OCI-LY3 (cell line): ENCODE data around the gene IRF1.
A peak's percentile ranks its signal among the peaks of the same experiment; 100 is the strongest.

ENCODE experiments used
- CTCF ChIP-seq: fragments of 200-600, 300-600 bp; sonication (generic); IDR thresholded peaks from 2 replicates; pipeline ENCODE4 v1.5.1; 2014; ENCODE audit warnings: antibody characterized with exemption, low read length, low read depth
- EZH2phosphoT487 ChIP-seq: fragments of 200-600 bp; shearing (Covaris generic); IDR thresholded peaks from 2 replicates; pipeline ENCODE4 v1.6.1; 2018; ENCODE audit warnings: antibody characterized with exemption, mixed run types, low read depth

GRCh38 chr5:132495667-132496190, 5.2 kb upstream of the IRF1 start:
- TF ChIP-seq CTCF (peak; percentile 10; the same call in 1 of the 2 replicates), EZH2phosphoT487 (no peak)
